LNCaP clone FGC (cell line): ENCODE measurements around the gene POU2F3.

Experiments used
- DNase-seq: peaks from one replicate; pipeline ENCODE4 v3.0.0-alpha.2; 2011; ENCODE audit warnings: low read depth
- H3K4me3 ChIP-seq: 2 replicates; pipeline ENCODE4 v1.5.1; 2011; ENCODE audit warnings: mild to moderate bottlenecking, low read depth, low read length, control low read depth
- CTCF ChIP-seq: IDR thresholded peaks from 2 replicates; pipeline ENCODE4 v1.5.1; 2012; ENCODE audit warnings: mild to moderate bottlenecking; ENCODE audit not compliant: control insufficient read depth, insufficient read depth; ENCODE audit errors: extremely low read depth

Gene POU2F3

GRCh38 chr11:120216426-120217102, 23.4 kb upstream of the POU2F3 start:
- no peak for TF ChIP-seq CTCF
- no peak overlapping the region for H3K4me3 ChIP-seq
- DNase-seq = no peak

GRCh38 chr11:120217526-120217925, 22.4 kb upstream of the POU2F3 start:
- DNase-seq = no peak
- no peak overlapping the region for H3K4me3 ChIP-seq
- no peak for TF ChIP-seq CTCF

- no peak overlapping the region for H3K4me3 ChIP-seq
- no peak for DNase-seq
- TF ChIP-seq CTCF = no peak
Measured at GRCh38 chr11:120217941-120218694, 21.8 kb upstream of the POU2F3 start.

GRCh38 chr11:120218695-120219033, 21.3 kb upstream of the POU2F3 start:
- DNase-seq = no peak
- TF ChIP-seq CTCF = no peak

GRCh38 chr11:120219232-120219937, 20.6 kb upstream of the POU2F3 start:
- TF ChIP-seq CTCF = no peak
- no peak for DNase-seq
- no peak overlapping the region for H3K4me3 ChIP-seq

More at GRCh38 chr11:120218695-120219033, 21.3 kb upstream of the POU2F3 start:
- no peak overlapping the region for H3K4me3 ChIP-seq

- no peak overlapping the region for H3K4me3 ChIP-seq
- DNase-seq = no peak
- no peak for TF ChIP-seq CTCF
Measured at GRCh38 chr11:120219938-120220746, 19.8 kb upstream of the POU2F3 start.
